KMS-11 (cell line): ENCODE data around the gene OTC.

ENCODE experiments used
- H2AFZ ChIP-seq: fragments of 200-600 bp; sonication (generic); 2 replicates; pipeline ENCODE4 v1.6.1; 2016; ENCODE audit warnings: antibody characterized with exemption, mixed run types, low read depth
- H3K27ac ChIP-seq: fragments of 200-600 bp; sonication (generic); 2 replicates; pipeline ENCODE4 v1.6.1; 2016; ENCODE audit warnings: mild to moderate bottlenecking, mixed run types
- H3K27me3 ChIP-seq: fragments of 200-600 bp; sonication (generic); 2 replicates; pipeline ENCODE4 v1.6.1; 2017; ENCODE audit warnings: mild to moderate bottlenecking, low read depth, mixed run types, moderate library complexity; ENCODE audit not compliant: insufficient read depth
- H3K36me3 ChIP-seq: fragments of 200-600 bp; sonication (generic); 2 replicates; pipeline ENCODE4 v1.6.1; 2017; ENCODE audit warnings: mild to moderate bottlenecking, mixed run types; ENCODE audit not compliant: insufficient read depth
- H3K4me1 ChIP-seq: fragments of 200-600 bp; sonication (generic); 2 replicates; pipeline ENCODE4 v1.6.1; 2016; ENCODE audit warnings: mild to moderate bottlenecking, low read depth, mixed run types; ENCODE audit not compliant: poor library complexity, severe bottlenecking
- H3K4me2 ChIP-seq: fragments of 200-600 bp; sonication (generic); 2 replicates; pipeline ENCODE4 v1.7.0; 2016; ENCODE audit warnings: mild to moderate bottlenecking, mixed run types
- H3K4me3 ChIP-seq: fragments of 200-600 bp; sonication (generic); IDR thresholded peaks from 2 replicates; pipeline ENCODE4 v1.6.1; 2017; ENCODE audit warnings: low read depth, low read length, mixed read lengths; ENCODE audit not compliant: insufficient read depth
- H3K79me2 ChIP-seq: fragments of 200-600 bp; sonication (generic); 2 replicates; pipeline ENCODE4 v1.6.1; 2016; ENCODE audit warnings: low read depth, mixed run types; ENCODE audit not compliant: insufficient read depth
- H3K9ac ChIP-seq: fragments of 200-600 bp; sonication (generic); 2 replicates; pipeline ENCODE4 v1.6.1; 2016; ENCODE audit warnings: mild to moderate bottlenecking, mixed run types
- H4K20me1 ChIP-seq: fragments of 200-600 bp; sonication (generic); 2 replicates; pipeline ENCODE4 v1.6.1; 2016; ENCODE audit warnings: mild to moderate bottlenecking, mixed run types; ENCODE audit not compliant: insufficient read depth
- CTCF ChIP-seq: fragments of 200-600 bp; sonication (generic); conservative IDR thresholded peaks from 2 replicates; pipeline ENCODE4 v1.6.1; 2017; ENCODE audit warnings: low read depth, mild to moderate bottlenecking, antibody characterized with exemption, low read length, moderate library complexity, mixed read lengths

Gene OTC

GRCh38 chrX:38341442-38341841 is 11.0 kb upstream of the OTC start:
- H4K20me1 ChIP-seq: no peaks in the 10 kb centered on the region
- no peak for TF ChIP-seq CTCF

GRCh38 chrX:38342853-38343778 is 9.3 kb upstream of the OTC start:
- no peak for TF ChIP-seq CTCF
- no peak overlapping the region for H3K4me2 ChIP-seq

More at GRCh38 chrX:38341442-38341841, 11.0 kb upstream of the OTC start:
- H3K79me2 ChIP-seq: no peaks in the 10 kb centered on the region
- H3K4me1 ChIP-seq: no peaks in the 10 kb centered on the region
- H3K27ac ChIP-seq: no peak overlapping the region
- no peak overlapping the region for H3K4me3 ChIP-seq
- no peak overlapping the region for H3K4me2 ChIP-seq
- H3K36me3 ChIP-seq: no peaks in the 10 kb centered on the region
- H3K9ac ChIP-seq: no peak overlapping the region
- H3K27me3 ChIP-seq: no peaks in the 10 kb centered on the region
- no peak overlapping the region for H2AFZ ChIP-seq

GRCh38 chrX:38346150-38346549 is 6.3 kb upstream of the OTC start:
- Histone ChIP-seq H3K79me2 (no peaks in the 10 kb centered on the region), H4K20me1 (no peaks in the 10 kb centered on the region), H3K4me2 (no peak overlapping the region), H3K36me3 (no peaks in the 10 kb centered on the region), H3K4me1 (no peaks in the 10 kb centered on the region), H2AFZ (no peak overlapping the region), H3K9ac (no peak overlapping the region), H3K4me3 (no peak overlapping the region), H3K27ac (no peak overlapping the region), H3K27me3 (no peaks in the 10 kb centered on the region)
- TF ChIP-seq CTCF: no peak

More at GRCh38 chrX:38342853-38343778, 9.3 kb upstream of the OTC start:
- H3K36me3 ChIP-seq: no peaks in the 10 kb centered on the region
- no peaks in the 10 kb centered on the region for H3K4me1 ChIP-seq
- H3K27me3 ChIP-seq: no peaks in the 10 kb centered on the region
- H3K79me2 ChIP-seq: no peaks in the 10 kb centered on the region
- no peak overlapping the region for H3K9ac ChIP-seq
- no peak overlapping the region for H2AFZ ChIP-seq
- H4K20me1 ChIP-seq: no peaks in the 10 kb centered on the region
- H3K27ac ChIP-seq: no peak overlapping the region
- no peak overlapping the region for H3K4me3 ChIP-seq

GRCh38 chrX:38347136-38347535 is 5.3 kb upstream of the OTC start:
- no peaks in the 10 kb centered on the region for H3K4me1 ChIP-seq
- H3K79me2 ChIP-seq: no peaks in the 10 kb centered on the region
- no peak overlapping the region for H3K4me2 ChIP-seq
- no peaks in the 10 kb centered on the region for H3K27me3 ChIP-seq
- no peaks in the 10 kb centered on the region for H4K20me1 ChIP-seq
- no peak overlapping the region for H3K27ac ChIP-seq
- H3K9ac ChIP-seq: no peak overlapping the region
- no peak for TF ChIP-seq CTCF
- no peaks in the 10 kb centered on the region for H3K36me3 ChIP-seq
- no peak overlapping the region for H3K4me3 ChIP-seq
- H2AFZ ChIP-seq: no peak overlapping the region
